ENCODE data around the gene ITPK1.

DNA sequence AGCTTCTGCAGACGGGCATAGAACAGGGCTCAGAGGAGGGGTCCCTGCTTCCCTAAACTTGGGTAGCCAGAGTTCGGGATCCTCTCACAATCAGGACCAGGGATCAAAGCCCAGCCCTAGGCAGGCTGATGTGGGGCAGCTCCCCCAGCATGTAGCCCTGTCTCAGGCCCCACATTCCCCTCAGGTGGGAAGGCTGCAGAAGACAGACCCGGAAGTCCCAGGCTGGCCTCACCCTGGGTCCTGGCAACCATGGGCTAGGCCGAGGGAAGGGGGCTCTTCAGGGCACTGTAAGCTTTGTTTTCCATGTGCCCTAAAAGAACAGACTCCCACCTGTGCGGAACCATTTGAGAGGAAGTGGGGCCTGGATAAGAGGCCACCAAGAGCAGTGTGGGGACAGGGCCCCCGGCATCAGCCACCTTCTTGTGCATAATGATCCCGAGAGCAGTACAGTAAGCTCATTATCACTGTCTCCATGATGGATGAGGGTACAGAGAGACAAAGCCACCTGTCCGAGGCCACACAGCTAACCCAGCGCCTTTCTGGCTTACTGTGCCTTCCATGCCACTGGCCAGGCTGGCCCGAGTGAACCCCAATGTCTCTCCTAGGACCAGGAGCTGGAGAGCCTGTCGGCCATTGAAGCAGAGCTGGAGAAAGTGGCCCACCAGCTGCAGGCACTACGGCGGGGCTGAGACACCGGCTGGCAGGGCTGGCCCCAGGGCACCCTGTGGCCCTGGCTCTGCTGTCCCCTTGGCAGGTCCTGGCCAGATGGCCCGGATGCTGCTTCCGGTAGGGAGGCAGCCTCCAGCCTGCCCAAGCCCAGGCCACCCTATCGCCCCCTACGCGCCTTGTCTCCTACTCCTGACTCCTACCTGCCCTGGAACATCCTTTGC is 181.3 kb downstream of the ITPK1 start:
- TF ChIP-seq POLR2AphosphoS5 (IDR thresholded peaks at IDR 0.05; ENCODE audit: low read depth, low read length) (no peak), TAF1 (IDR thresholded peaks at IDR 0.05; ENCODE audit: low read depth, low read length) (no peak), POLR2A (IDR thresholded peaks at IDR 0.05; ENCODE audit: low read depth, low read length) (no peak), PAX5 (IDR thresholded peaks at IDR 0.05; ENCODE audit: insufficient read depth, low read length, severe bottlenecking) (no peak), SPI1 (IDR thresholded peaks at IDR 0.05; ENCODE audit: low read depth, low read length) (no peak), POU2F2 (IDR thresholded peaks at IDR 0.05; ENCODE audit: low read depth, low read length) (no peak)
